KOPT-K1 (cell line): Measurements from ENCODE around the gene ARHGAP26.

Experiments
- H3K27ac ChIP-seq: fragments of 200-600 bp; sonication (generic); 2 replicates; pipeline ENCODE4 v1.5.1; 2016; ENCODE audit warnings: antibody characterized with exemption, mild to moderate bottlenecking, low read depth, low read length; ENCODE audit not compliant: poor library complexity, severe bottlenecking
- H3K36me3 ChIP-seq: fragments of 200-600 bp; sonication (generic); 2 replicates; pipeline ENCODE4 v1.5.1; 2017; ENCODE audit warnings: antibody characterized with exemption, mild to moderate bottlenecking, low read length, moderate library complexity; ENCODE audit not compliant: insufficient read depth
- H3K9me3 ChIP-seq: fragments of 200-600 bp; sonication (generic); 2 replicates; pipeline ENCODE4 v1.5.1; 2017; ENCODE audit warnings: antibody characterized with exemption, low read length, mild to moderate bottlenecking; ENCODE audit not compliant: insufficient read depth, poor library complexity, severe bottlenecking

Gene ARHGAP26

DNA sequence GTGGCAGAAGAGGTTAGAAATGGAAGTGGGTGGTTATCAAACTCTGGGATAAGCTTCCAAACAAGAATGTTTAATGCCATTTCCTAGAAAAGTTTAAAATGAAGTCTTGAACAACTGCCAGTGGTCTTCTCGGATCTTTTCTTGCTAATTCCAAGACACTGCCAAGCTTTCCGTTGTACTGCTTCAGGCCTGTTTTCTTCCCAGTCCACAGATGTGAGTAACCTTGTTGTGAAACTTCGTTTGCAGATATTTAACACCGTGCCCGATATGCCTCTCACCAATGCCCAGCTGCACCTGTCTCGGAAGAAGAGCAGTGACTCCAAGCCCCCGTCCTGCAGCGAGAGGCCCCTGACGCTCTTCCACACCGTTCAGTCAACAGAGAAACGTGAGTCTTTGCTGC is 363.5 kb downstream of the ARHGAP26 start:
- H3K27ac ChIP-seq: no peak overlapping the region

DNA sequence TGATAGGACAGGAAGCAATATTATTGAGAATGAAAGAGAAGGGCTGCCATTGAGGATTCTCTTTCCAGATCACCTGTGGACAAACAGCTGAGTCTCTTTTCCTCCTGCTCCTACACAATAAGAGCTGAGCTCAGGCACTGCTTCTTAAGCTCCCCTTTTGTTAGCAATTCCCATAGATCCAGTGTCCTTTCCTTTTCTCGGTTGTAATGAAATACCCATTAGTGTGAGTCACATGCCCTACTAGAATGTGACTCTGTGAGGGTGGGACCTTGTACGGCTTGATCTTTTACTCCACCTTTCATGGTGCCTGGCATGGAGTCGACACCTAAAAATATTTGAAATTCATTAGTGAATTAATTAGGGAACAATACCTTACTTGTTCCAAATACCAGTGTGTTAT is 364.1 kb downstream of the ARHGAP26 start:
- H3K36me3 ChIP-seq: peaks cover 11% of the 10 kb centered on the region
- no peak overlapping the region for H3K27ac ChIP-seq
- H3K9me3 ChIP-seq: no peaks in the 10 kb centered on the region

More for the DNA sequence above, 363.5 kb downstream of the ARHGAP26 start:
- H3K9me3 ChIP-seq: no peaks in the 10 kb centered on the region
- H3K36me3 ChIP-seq: peaks cover 11% of the 10 kb centered on the region

DNA sequence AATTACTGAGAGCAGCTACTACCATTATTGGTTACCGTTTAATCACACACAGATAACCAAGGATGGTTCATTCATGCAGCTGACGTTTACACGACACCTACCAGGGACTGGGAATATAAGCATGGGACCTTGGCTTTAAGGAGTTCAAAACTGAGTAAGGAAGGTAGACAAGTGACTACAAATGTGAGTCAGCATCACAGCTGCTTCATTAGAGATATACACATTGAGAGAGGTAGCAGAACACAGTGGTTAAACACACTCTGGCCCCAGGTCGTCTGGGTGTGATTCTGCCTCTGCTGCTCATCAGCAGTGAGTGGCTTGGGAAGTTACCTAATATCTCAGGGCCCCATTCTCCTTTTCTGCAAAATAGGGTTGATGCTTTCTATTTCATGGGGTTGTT is 364.7 kb downstream of the ARHGAP26 start:
- Histone ChIP-seq H3K9me3 (no peaks in the 10 kb centered on the region), H3K27ac (no peak overlapping the region), H3K36me3 (peaks cover 11% of the 10 kb centered on the region)

DNA sequence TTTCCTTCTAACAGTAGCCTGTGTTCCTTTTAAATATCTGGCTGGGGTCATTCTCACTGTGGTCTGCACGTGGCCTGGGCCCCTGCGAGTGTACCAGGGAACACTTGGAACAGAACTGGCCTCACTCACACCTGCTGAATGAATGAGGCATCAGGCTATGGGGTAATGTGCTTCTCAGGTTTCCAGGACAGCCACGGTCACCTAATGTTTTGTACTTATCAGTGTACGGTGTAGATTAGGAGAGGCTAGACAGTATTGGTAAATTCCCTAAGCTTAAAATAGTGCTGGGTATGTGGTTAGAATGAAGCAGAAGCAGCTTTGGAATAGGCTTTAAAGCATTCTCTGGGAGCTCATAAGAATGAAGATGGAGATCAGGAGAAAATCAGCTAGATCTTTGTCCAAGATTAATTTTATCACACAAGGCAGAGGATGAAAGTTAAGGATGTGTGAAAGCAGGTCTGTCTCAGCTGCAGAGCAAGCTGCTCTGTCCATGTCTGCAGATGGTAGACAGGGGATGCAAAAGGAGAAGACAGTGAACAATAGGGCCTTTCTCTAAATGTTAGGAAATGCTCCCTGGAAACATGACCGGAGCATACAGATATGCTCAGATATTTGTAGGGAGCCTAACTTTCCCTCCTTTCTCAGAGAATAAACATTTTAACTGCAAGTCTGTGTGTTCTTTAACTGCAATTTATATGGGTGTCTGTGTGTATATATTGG is 365.8 kb downstream of the ARHGAP26 start:
- Histone ChIP-seq H3K9me3 (no peaks in the 10 kb centered on the region), H3K36me3 (peaks cover 11% of the 10 kb centered on the region), H3K27ac (no peak overlapping the region)

- Histone ChIP-seq H3K36me3 (peaks cover 11% of the 10 kb centered on the region), H3K9me3 (no peaks in the 10 kb centered on the region), H3K27ac (no peak overlapping the region)
Observed at GRCh38 chr5:143138839-143139238, 368.7 kb downstream of the ARHGAP26 start.

DNA sequence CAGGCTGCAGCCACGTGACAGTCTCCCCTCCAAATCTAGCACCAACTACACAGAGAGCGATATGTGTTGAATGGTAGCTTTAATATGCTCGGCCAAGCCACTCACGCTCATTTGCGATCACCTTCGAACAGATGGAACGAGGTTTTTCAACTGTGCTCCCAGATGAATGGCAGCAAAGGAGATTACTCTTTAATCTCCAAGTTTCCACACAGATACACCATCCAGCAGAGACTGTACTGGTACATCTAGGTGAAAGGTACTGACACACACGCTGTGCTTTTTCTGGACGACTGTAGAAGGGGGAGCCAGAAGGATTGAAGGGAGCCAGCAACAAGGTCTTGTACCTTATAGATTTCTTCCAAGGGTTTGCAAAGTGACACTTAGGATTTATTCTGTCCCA is 369.4 kb downstream of the ARHGAP26 start:
- Histone ChIP-seq H3K27ac (no peak overlapping the region), H3K9me3 (no peaks in the 10 kb centered on the region), H3K36me3 (peaks cover 4% of the 10 kb centered on the region; the same call in 1 of the 2 replicates)

DNA sequence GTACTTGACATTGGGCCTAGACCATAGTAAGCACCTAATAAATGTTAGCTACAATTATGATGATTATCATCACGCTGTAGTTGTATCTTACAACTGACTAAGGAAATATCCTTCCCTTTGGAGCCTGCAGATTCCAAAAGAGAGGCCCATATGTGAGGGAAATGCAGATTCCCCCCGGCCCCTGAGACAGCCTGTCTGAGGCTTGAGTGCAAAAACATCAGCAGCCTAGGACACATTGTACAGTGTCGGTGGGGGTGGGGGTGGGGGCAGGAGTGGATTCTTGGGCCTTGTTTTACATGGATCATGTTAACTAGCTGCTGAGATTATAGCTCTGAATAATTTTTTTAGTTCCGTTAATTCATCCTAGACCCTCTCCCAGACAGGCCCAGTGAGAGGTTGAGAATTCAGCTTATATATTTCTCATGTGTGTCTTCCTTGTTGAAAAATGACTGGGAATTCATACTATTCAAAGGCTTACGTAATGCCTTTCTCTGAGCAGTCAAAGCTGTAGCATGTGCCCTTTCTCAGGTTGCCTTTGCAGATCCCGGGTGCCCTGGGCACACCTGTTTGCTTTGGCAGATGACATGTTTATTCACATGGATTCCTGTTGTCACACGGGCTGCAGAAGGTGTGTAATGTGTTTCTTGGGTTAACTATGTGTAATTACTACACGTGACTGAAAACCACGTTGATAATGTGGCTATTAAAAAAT is 370.5 kb downstream of the ARHGAP26 start:
- Histone ChIP-seq H3K27ac (no peak overlapping the region), H3K9me3 (no peaks in the 10 kb centered on the region), H3K36me3 (no peaks in the 10 kb centered on the region)

GRCh38 chr5:143141652-143142051 is 371.5 kb downstream of the ARHGAP26 start:
- Histone ChIP-seq H3K36me3 (no peaks in the 10 kb centered on the region), H3K27ac (no peak overlapping the region), H3K9me3 (no peaks in the 10 kb centered on the region)

GRCh38 chr5:143142596-143143435 is 372.6 kb downstream of the ARHGAP26 start:
- Histone ChIP-seq H3K9me3 (no peaks in the 10 kb centered on the region), H3K36me3 (no peaks in the 10 kb centered on the region), H3K27ac (no peak overlapping the region)

GRCh38 chr5:143143973-143144372 is 373.8 kb downstream of the ARHGAP26 start:
- H3K9me3 ChIP-seq: no peaks in the 10 kb centered on the region
- H3K27ac ChIP-seq: no peak overlapping the region
- no peaks in the 10 kb centered on the region for H3K36me3 ChIP-seq

DNA sequence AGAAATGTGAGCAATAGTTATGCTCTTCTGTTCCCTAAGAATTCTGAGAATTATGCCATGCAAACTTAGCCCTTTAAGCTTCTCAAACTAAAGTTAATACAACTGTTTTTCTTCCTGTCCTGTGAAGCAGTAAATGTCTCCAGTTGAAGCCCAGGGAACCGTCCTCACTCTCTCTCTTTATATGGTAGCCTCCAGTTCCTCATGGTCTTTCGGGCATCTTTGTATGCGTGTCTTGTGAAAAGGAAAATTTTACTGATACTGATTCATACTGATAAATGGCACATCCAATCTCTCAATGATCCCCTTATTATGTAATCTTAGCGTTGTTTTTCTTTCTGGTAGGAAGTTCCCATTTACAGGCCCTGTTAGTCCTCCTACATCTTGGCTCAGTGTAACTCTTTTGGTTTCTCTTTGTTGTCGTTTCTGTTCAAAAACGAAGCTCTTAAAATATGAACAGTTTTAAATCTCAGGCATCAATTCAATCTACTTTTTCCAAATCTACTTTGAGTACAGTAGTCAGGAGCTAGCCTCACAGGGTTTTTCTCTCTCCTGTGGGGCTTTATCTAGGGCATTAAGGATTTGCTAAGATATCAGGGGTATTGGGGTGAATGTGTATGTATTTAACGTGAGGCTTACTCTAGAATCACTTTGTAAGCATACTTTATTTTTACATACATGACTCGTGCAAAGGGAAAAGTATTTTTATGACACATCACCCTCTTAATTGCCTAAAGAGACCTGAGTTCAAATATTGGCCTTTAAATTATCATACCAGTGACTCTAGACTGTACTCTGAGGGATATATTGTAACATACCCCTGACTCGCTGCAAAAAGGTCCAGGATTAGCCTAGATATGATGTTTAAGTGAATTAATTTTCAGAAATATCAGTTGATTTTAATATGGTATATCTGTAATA is 375.3 kb downstream of the ARHGAP26 start:
- no peaks in the 10 kb centered on the region for H3K9me3 ChIP-seq
- H3K27ac ChIP-seq: no peak overlapping the region
- H3K36me3 ChIP-seq: peaks cover 6% of the 10 kb centered on the region; the same call in 1 of the 2 replicates

DNA sequence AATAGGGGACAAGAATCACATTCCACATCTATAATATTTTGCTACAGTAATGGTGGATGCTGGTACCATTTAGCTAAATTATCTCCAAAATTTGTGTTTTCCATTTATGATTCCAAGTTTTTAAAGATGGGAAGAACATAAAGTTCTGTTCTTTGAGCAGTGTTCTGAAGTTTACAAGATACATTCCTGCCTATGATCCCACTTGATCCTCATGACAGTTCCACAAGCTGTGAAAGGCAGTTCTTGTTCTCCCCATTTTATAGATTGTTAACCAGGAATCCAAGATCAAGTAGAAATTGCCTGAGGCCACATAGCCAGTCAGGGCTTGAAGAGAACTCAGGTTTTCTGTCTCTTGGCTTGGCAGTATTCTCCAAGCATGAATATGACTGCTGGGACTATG is 376.0 kb downstream of the ARHGAP26 start:
- H3K36me3 ChIP-seq: peaks cover 7% of the 10 kb centered on the region; the same call in 1 of the 2 replicates
- no peaks in the 10 kb centered on the region for H3K9me3 ChIP-seq
- no peak overlapping the region for H3K27ac ChIP-seq

DNA sequence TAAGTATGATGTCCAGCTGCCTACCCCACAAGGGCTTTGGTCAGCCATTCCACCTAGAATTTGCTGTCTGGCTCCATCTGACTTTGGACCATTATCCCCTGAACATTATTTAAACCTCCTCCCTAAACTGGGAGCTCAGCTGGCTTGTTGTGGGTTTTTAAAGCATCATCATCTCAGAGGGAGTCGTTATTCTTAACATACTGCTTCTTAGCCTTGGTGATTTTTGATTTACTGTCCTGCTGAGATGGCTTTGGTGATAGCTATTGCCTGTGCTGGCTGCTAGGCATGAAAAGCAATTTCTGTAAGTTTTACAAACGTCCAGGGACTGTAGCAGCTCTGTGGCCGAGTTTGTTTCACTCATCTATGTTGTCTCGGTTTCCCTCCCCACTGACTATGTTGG is 377.2 kb downstream of the ARHGAP26 start:
- Histone ChIP-seq H3K27ac (no peak overlapping the region), H3K36me3 (peaks cover 7% of the 10 kb centered on the region; the same call in 1 of the 2 replicates), H3K9me3 (no peaks in the 10 kb centered on the region)

GRCh38 chr5:143147902-143148301 is 377.7 kb downstream of the ARHGAP26 start:
- Histone ChIP-seq H3K9me3 (no peaks in the 10 kb centered on the region), H3K27ac (no peak overlapping the region), H3K36me3 (peaks cover 7% of the 10 kb centered on the region; the same call in 1 of the 2 replicates)
